HG02973 (cell line): Measurements from ENCODE around the gene CEACAM1.
A peak's percentile ranks its signal among the peaks of the same experiment; 100 is the strongest.
"Not testable (repeated sequence)": the region's sequence is repeated elsewhere in the genome, so short reads cannot be mapped to it uniquely, and the experiment has no call there.

Experiments used
- ATAC-seq: cut with Tn5 transposase; IDR thresholded peaks from one replicate; pipeline ENCODE4 v1.9.1; 2021; ENCODE audit warnings: moderate library complexity; ENCODE audit not compliant: unreplicated experiment

Gene CEACAM1

GRCh38 chr19:42512743-42513304, 15.5 kb downstream of the CEACAM1 start:
- ATAC-seq, result peak; percentile 64

DNA sequence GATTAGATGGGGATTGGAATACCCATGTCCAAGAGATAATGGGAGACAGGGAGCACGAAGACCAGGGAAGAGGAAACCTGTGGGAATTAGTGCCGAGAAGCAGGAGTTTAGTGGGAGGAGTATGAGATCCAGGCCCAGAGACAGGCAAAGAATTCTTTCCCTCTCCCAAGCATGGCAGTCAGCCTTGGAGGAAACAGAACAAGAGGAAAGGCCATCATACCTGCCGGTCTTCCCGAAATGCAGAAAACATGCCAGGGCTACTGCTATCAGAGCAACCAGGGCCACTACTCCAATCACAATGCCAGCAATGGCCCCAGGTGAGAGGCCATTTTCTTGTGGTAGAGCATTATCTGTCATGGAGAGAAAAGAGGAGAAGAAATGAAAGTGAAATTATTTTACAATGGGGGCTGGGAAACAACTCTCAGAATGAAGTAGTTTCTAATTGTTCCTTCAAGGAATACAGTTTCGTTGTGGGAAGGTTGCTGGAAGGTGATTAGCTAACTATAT, 16.1 kb downstream of the CEACAM1 start:
- no peak for ATAC-seq

- no peak for ATAC-seq
These were observed 16.9 kb downstream of the CEACAM1 start for GRCh38 chr19:42511340-42511739.

DNA sequence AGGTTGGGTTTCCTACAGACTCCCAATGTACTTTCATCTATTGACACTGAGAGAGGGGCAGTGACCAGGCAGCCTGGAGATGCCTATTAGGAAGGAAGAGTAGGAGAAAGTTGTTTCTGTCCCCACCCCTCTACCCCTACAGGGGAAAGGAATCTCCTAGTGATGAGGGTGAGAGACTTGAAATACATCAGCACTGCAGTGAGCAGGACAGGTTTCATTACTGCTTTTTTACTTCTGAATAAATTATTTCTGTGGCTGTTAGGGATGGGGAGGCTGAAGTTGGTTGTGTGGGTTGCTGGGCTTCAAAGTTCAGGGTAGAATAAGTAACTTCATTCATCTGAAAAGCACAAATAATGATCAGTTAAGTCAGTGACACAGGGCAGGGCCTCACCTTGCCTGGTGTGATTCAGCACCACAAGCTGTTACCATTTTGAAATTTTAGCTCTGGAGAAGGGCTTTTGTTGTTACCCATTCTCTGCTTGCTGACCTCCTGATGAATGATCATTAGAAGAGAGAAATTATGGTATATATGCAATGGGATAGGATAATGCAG, 19.3 kb downstream of the CEACAM1 start:
- ATAC-seq, result no peak

DNA sequence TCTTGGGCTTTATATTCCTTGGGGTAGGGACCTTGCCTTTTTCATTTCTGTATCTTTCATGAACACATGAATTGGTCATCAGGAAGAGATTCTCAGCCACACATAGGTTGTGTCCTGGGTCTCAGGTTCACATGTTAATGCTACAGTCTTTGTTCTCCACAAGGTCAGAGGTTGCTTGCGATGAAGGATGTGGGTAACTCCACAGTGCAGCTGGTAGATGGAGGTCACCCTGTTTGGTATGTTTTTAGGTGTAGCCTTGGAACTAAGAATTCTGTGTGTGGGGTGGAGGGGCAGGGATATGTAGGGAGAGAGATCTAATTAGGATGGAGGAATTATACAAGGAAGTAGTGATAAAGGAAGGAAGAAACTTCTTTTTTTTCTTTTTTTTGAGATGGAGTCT, 23.2 kb downstream of the CEACAM1 start:
- no peak for ATAC-seq

GRCh38 chr19:42501733-42502132, 26.5 kb downstream of the CEACAM1 start:
- ATAC-seq, result no peak

- not testable (repeated sequence) for ATAC-seq
These were observed 27.0 kb downstream of the CEACAM1 start for GRCh38 chr19:42501243-42501642.

GRCh38 chr19:42498169-42498757, 30.0 kb downstream of the CEACAM1 start:
- ATAC-seq, result no peak

DNA sequence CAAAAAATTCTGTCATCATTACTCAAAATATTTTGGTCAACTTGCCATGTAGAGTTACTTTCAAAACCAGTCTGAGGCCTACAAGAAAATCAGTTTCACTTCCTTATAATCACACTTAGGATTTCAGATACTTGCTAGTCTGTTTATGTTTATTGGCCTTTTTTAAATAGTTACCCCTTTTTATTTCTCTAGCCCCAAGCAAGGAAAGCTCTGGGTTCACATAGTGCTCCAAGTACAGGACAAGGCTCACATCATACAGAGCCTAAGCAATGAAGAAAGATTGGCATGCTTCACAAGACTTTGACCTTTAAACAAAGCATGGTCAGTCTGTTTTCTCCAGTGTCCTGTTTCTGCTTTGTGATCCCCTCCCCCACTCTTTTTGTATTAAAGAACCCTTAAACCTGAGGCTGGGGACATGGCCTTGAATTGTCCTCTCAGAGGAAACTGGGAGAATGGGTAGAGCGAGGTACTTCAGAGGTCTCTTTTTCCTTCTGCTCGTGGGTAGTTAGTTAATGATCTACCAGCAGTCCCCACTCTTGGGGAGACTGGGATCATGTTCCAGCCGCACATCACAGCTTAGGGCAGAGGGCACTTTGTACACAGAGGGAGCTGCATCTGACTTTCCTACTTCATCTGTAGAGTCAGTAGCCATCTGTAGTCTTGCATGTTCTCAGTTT, 30.7 kb downstream of the CEACAM1 start:
- peak; percentile 62 for ATAC-seq

DNA sequence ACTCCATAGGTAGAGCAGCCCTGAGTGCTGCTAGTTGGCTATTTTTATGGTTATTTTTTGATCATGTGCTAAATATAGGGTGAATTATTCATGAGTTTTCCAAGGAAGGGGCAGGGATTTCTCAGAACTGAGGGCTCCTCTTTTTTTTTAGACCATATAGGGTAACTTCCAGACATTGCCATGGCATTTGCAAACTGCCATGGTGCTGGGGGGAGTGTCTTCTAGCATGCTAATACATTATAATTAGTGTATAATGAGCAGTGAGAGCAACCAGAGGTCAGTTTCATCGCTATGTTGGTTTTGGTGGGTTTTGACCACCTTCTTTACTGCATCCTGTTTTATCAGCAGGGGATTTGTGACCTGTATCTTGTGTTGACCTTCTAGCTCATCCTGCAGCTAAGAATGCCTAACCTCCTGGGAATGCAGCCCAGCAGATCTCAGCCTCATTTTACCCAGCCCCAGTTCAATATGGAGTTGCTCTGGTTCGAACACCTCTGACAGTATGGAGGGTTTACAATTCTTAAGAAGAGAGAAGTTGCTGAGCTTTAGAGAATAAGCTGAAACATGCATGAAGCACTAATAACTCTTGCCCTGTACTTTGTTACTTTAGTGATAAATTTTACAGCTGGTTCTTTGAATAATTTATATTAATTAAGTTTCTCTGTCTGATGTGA, 31.7 kb downstream of the CEACAM1 start:
- no peak for ATAC-seq

DNA sequence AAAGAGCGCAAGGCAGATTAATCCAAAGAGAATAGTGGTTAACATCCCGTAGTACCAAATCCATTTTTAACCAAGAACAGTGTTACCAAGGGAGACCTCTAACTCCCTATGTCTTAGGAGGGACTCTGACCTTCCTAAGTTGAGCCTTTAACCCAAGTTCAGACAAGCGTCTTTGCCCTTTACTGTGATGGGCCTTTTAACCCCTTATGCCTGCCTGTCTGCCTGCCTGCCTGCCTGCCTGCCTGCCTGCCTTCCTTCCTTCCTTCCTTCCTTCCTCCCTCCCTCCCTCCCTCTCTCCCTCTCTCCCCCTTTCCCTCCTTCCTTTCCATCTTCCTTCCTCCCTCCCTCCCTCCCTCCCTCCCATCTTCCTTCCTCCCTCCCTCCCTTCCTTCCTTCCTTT, 32.6 kb downstream of the CEACAM1 start:
- ATAC-seq, result no peak

GRCh38 chr19:42494321-42494720, 34.0 kb downstream of the CEACAM1 start:
- no peak for ATAC-seq

DNA sequence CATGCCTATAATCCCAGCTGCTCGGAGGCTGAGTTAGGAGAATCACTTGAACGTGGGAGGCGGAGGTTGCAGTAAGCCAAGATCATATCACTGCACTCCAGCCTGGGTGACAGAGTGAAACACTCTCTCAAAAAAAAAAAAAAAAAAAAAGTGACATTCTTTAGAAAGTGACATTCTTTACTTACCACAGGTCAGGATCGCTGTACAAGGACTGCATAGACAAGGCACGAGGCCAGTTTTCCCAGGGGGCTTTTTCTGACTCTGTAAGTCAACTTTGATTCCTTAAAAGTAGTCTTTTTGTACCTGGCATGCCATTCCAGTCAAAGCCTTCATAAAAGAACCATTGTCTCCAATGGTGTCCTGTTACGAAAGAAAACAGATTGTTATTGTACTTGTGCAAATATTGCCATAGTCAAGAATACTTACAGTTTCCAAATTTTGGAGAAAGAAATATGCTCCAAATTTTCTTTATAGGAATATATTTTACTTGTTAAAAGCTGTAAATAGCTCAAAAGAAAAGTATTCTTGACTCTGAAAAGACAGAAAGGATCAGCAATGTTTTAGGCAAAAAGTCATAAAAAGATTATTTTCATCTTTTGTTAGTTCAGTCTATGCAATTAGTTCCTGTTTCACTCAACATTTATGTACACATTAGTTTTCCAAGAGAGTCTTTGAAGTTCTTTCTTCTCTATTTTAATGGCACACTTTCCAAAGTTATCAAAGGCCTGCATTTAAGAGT, 39.3 kb downstream of the CEACAM1 start:
- no peak for ATAC-seq

- ATAC-seq, result no peak
These were observed 40.5 kb downstream of the CEACAM1 start for GRCh38 chr19:42487798-42488178.

GRCh38 chr19:42487032-42487797, 41.1 kb downstream of the CEACAM1 start:
- no peak for ATAC-seq

- ATAC-seq, result not testable (repeated sequence)
These were observed 43.2 kb downstream of the CEACAM1 start for GRCh38 chr19:42485036-42485435.

DNA sequence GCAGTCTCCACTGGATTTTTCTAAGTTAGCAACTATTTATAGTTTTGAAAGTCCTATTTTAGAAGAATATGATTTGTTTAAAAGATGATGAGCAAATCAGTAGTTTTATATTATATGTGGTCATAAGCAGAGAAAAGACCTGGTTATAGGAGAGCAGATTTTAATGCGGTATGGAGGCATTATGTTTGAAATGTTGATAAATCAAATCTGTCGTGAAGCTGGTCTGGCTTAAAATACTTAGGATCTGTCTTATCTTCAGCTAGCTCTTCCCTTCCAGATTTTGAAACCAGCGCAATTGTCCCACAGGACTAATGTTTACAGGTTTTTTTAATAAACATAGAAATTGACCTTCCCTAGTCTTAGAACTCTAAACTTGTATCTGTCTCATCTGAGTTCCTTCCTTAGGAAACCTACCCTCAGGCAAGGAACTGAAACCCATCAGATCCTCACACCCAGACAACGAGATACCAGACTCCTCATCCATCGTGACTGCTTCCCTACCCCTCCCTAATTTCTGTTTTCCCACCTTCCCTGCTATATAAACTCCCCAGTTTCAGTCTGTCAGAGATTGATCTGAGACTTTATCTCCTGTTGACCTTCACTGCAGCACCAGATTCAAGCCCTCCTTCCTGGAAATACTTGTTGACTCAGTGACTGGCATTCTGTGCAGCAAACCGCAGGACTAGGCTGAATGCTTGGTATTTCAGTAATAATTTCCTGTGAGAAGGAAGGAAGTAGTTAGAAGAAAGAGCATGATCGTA, 47.8 kb downstream of the CEACAM1 start:
- ATAC-seq, result no peak

- no peak for ATAC-seq
These were observed 48.5 kb downstream of the CEACAM1 start for GRCh38 chr19:42479736-42480135.

GRCh38 chr19:42478765-42479311, 49.4 kb downstream of the CEACAM1 start:
- ATAC-seq, result no peak
